Activated T-helper 1 cell treated with anti-CD3 and anti-CD28 coated beads, Interleukin-2, amount 50 U/mL, for 16 hours (primary cell): ENCODE data around the gene BCAN.
A peak's percentile ranks its signal among the peaks of the same experiment; 100 is the strongest.

Experiments used
- DNase-seq, 2 donors: peaks; one replicate each; pipeline ENCODE4 v3.0.0-alpha.2; 2020; ENCODE audit warnings: low read depth in 1 of 2, low spot score in 1 of 2

The BCAN gene

GRCh38 chr1:156694690-156694962 is 52.7 kb downstream of the BCAN start:
- DNase-seq, result no peak

- no peak for DNase-seq
Measured at GRCh38 chr1:156696755-156697154, 54.8 kb downstream of the BCAN start.

GRCh38 chr1:156697481-156697880 is 55.6 kb downstream of the BCAN start:
- no peak for DNase-seq

GRCh38 chr1:156698995-156699394 is 57.1 kb downstream of the BCAN start:
- DNase-seq, result no peak

- no peak for DNase-seq
Measured at GRCh38 chr1:156700736-156701531, 59.0 kb downstream of the BCAN start.

- DNase-seq, result no peak
Measured at GRCh38 chr1:156703336-156703735, 61.4 kb downstream of the BCAN start.

- DNase-seq, result no peak
Measured at GRCh38 chr1:156703741-156704140, 61.8 kb downstream of the BCAN start.

GRCh38 chr1:156704166-156704711 is 62.3 kb downstream of the BCAN start:
- DNase-seq, result no peak

GRCh38 chr1:156704930-156705320 is 63.0 kb downstream of the BCAN start:
- no peak for DNase-seq

- no peak for DNase-seq
Measured at GRCh38 chr1:156705321-156705917, 63.5 kb downstream of the BCAN start, which contains the start of gene CRABP2. TSS of gene CRABP2 (minus strand) at chr1:156705583. CDS start at chr1:156705446, 137 bp downstream.

- DNase-seq, result peak; percentile 44 to 53
Measured at GRCh38 chr1:156705918-156706656, 64.2 kb downstream of the BCAN start.

GRCh38 chr1:156706657-156707416 is 64.9 kb downstream of the BCAN start:
- DNase-seq, result no peak

- no peak for DNase-seq
Measured at GRCh38 chr1:156707417-156708217, 65.7 kb downstream of the BCAN start.

GRCh38 chr1:156708218-156708661 is 66.3 kb downstream of the BCAN start:
- DNase-seq, result no peak

- DNase-seq, result no peak
Measured at GRCh38 chr1:156709031-156709430, 67.1 kb downstream of the BCAN start.
